Stimulated activated CD4-positive, alpha-beta T cell treated with anti-CD3 and anti-CD28 coated beads, Interleukin-1b, Interleukin-23, amount 100 ng/mL, for 1 hour (primary cell): ENCODE data around the gene PIK3R3.
"Not testable (repeated sequence)": the region's sequence is repeated elsewhere in the genome, so short reads cannot be mapped to it uniquely, and the experiment has no call there.

Experiments used
- DNase-seq, 2 donors: peaks; one replicate each; pipeline ENCODE4 v3.0.0-alpha.2; 2020; ENCODE audit warnings: low read depth in 2 of 2

The PIK3R3 gene

GRCh38 chr1:46102769-46103476, 29.5 kb downstream of the PIK3R3 start:
- no peak for DNase-seq

GRCh38 chr1:46099215-46099614, 33.2 kb downstream of the PIK3R3 start:
- DNase-seq = no peak

- no peak for DNase-seq
Measured at GRCh38 chr1:46098027-46098712, 34.3 kb downstream of the PIK3R3 start.

GRCh38 chr1:46097149-46097472, 35.3 kb downstream of the PIK3R3 start:
- DNase-seq = no peak

GRCh38 chr1:46096269-46097148, 35.9 kb downstream of the PIK3R3 start:
- no peak for DNase-seq

- not testable (repeated sequence) for DNase-seq
Measured at GRCh38 chr1:46095110-46095509, 37.3 kb downstream of the PIK3R3 start.

GRCh38 chr1:46094471-46095005, 37.9 kb downstream of the PIK3R3 start:
- DNase-seq = no peak

- not testable (repeated sequence) for DNase-seq
Measured at GRCh38 chr1:46093832-46094231, 38.6 kb downstream of the PIK3R3 start.

- no peak for DNase-seq
Measured at GRCh38 chr1:46087891-46088290, 44.5 kb downstream of the PIK3R3 start.

- no peak for DNase-seq
Measured at GRCh38 chr1:46086576-46086975, 45.9 kb downstream of the PIK3R3 start.

GRCh38 chr1:46084553-46085451, 47.6 kb downstream of the PIK3R3 start:
- DNase-seq = no peak

- DNase-seq = no peak
Measured at GRCh38 chr1:46083579-46083978, 48.9 kb downstream of the PIK3R3 start.

- no peak for DNase-seq
Measured at GRCh38 chr1:46081619-46082018, 50.8 kb downstream of the PIK3R3 start.

- DNase-seq = no peak
Measured at GRCh38 chr1:46081206-46081605, 51.2 kb downstream of the PIK3R3 start.

- DNase-seq = no peak
Measured at GRCh38 chr1:46080257-46080656, 52.2 kb downstream of the PIK3R3 start.

- DNase-seq = no peak
Measured at GRCh38 chr1:46077644-46078043, 54.8 kb downstream of the PIK3R3 start.

GRCh38 chr1:46076343-46076742, 56.1 kb downstream of the PIK3R3 start:
- DNase-seq = no peak

GRCh38 chr1:46072975-46073374, 59.5 kb downstream of the PIK3R3 start:
- no peak for DNase-seq

GRCh38 chr1:46070164-46070814, 62.1 kb downstream of the PIK3R3 start:
- no peak for DNase-seq

GRCh38 chr1:46068525-46068924, 63.9 kb downstream of the PIK3R3 start:
- DNase-seq = no peak

- DNase-seq = no peak
Measured at GRCh38 chr1:46067652-46068051, 64.8 kb downstream of the PIK3R3 start.
